K562 (cell line): ENCODE results near the gene PTPRZ1. TPM values are rescaled to one million over a fixed set of nuclear protein-coding genes. Genes with fewer than 3 reads are reported as not detected.

ENCODE experiments used
- ATAC-seq: fragments of 200-7000 bp; cut with Tn5 transposase; 3 replicates; pipeline ENCODE4 v1.9.1; 2020; ENCODE audit warnings: moderate library complexity
- BruUV-seq: library from RNA; stranded (reverse); fragments of 400-500 nt; replicated peaks from 2 replicates; lab custom pipeline; 2021; lab: Mats Ljungman, UMichigan
- CTCF ChIA-PET: fragments of 300-600 bp; formaldehyde crosslinking; extraction: SDS; loops from one replicate; lab custom pipeline; 2021; ENCODE audit warnings: low intra/inter-chr PET ratio; lab: Yijun Ruan, JAX
- POLR2A ChIA-PET: fragments of 300-600, 350-650 bp; sonication (Branson Sonifier 250); formaldehyde crosslinking; extraction: SDS; loops from one replicate; lab custom pipeline; 2021; ENCODE audit warnings: antibody characterized with exemption, inconsistent platforms; lab: Yijun Ruan, JAX
- DNase-seq, 4 experiments: peaks; one replicate each; pipeline versions ENCODE4 v3.0.0 to v3.0.0-alpha.2; 2011 to 2018; ENCODE audit warnings: low spot score in 3 of 4, mixed read lengths in 3 of 4; ENCODE audit errors: extremely low read depth in 1 of 4
- FAIRE-seq: peaks from 2 replicates; lab custom pipeline; 2011; peaks lifted over from hg19 to GRCh38; lab: Jason Lieb, UNC
- H2AFZ ChIP-seq: 2 replicates; pipeline ENCODE4 v1.6.0; 2011; ENCODE audit warnings: low read depth, low read length, control low read depth, inconsistent platforms
- H3K27ac ChIP-seq: fragments of 200-600 bp; 3 replicates; pipeline ENCODE4 v1.8.0; 2011; ENCODE audit warnings: low read depth, mild to moderate bottlenecking, control low read depth, inconsistent platforms, low read length, moderate library complexity, mixed read lengths; ENCODE audit errors: extremely low read depth
- H3K27me3 ChIP-seq, 2 experiments: fragments of 300-600 bp in 1 of 2; 2 replicates in 1 of 2; 3 replicates in 1 of 2; pipeline versions ENCODE4 v1.6.0 to v1.8.0; 2011; ENCODE audit warnings: inconsistent platforms in 2 of 2, low read length in 2 of 2, mild to moderate bottlenecking in 1 of 2, mixed read lengths in 1 of 2, moderate library complexity in 1 of 2; ENCODE audit not compliant: control insufficient read depth in 2 of 2, insufficient read depth in 2 of 2
- H3K36me3 ChIP-seq: fragments of 300-600 bp; 3 replicates; pipeline ENCODE4 v1.8.0; 2011; ENCODE audit warnings: mild to moderate bottlenecking, low read length, inconsistent platforms; ENCODE audit not compliant: control insufficient read depth, insufficient read depth
- H3K4me1 ChIP-seq, 2 experiments: fragments of 200-600 bp in 1 of 2; replicated peaks in 1 of 2; 2 replicates in 1 of 2; 3 replicates in 1 of 2; pipeline versions ENCODE4 v1.5.1 to v1.8.0; 2011; ENCODE audit warnings: inconsistent platforms in 2 of 2, low read length in 2 of 2, mild to moderate bottlenecking in 1 of 2, mixed read lengths in 1 of 2, moderate library complexity in 1 of 2; ENCODE audit not compliant: control insufficient read depth in 2 of 2, insufficient read depth in 2 of 2
- H3K4me2 ChIP-seq: 2 replicates; pipeline ENCODE4 v1.6.1; 2011; ENCODE audit warnings: low read length, control low read depth, inconsistent platforms, mixed read lengths; ENCODE audit not compliant: insufficient read depth
- H3K4me3 ChIP-seq: fragments of 200-600 bp; sonication (generic), shearing (Covaris generic); 2 replicates; pipeline ENCODE4 v1.5.1; 2016; ENCODE audit warnings: control low read depth, inconsistent platforms
- H3K79me2 ChIP-seq: fragments of 200-600 bp; 3 replicates; pipeline ENCODE4 v1.8.0; 2011; ENCODE audit warnings: low read length, inconsistent platforms; ENCODE audit not compliant: control insufficient read depth, insufficient read depth
- H3K9ac ChIP-seq, 2 experiments: 2 replicates each; pipeline versions ENCODE4 v1.6.0 to v1.6.1; 2011; ENCODE audit warnings: low read depth in 2 of 2, low read length in 2 of 2, control low read depth in 1 of 2, inconsistent platforms in 1 of 2, mild to moderate bottlenecking in 1 of 2, mixed read lengths in 1 of 2; ENCODE audit not compliant: insufficient read depth in 1 of 2
- H3K9me1 ChIP-seq: one replicate; pipeline ENCODE4 v1.6.0; 2011; ENCODE audit warnings: inconsistent platforms, mild to moderate bottlenecking, low read length, moderate library complexity; ENCODE audit not compliant: control insufficient read depth, insufficient read depth
- H3K9me3 ChIP-seq: replicated peaks from 2 replicates; pipeline ENCODE4 v1.5.1; 2011; ENCODE audit warnings: low read depth, low read length, inconsistent platforms; ENCODE audit not compliant: control insufficient read depth, insufficient read depth
- H4K20me1 ChIP-seq: replicated peaks from 2 replicates; pipeline ENCODE4 v1.6.1; 2011; ENCODE audit warnings: low read length, inconsistent platforms, mixed read lengths; ENCODE audit not compliant: control insufficient read depth, insufficient read depth
- ADNP ChIP-seq: fragments of 200-800 bp; sonication (Bioruptor generic); IDR thresholded peaks from 2 replicates; pipeline ENCODE4 v1.6.1; 2016; ENCODE audit warnings: missing genetic modification characterization, missing compliant biosample characterization
- BCOR ChIP-seq: fragments of 450-650 bp; IDR thresholded peaks from 2 replicates; pipeline ENCODE4 v1.6.1; 2016
- GATAD2A ChIP-seq: fragments of 450-650 bp; IDR thresholded peaks from 2 replicates; pipeline ENCODE4 v1.6.1; 2017
- NRF1 ChIP-seq, 2 experiments: fragments of 450-650 bp; IDR thresholded peaks in 1 of 2; conservative IDR thresholded peaks in 1 of 2; 2 replicates each; pipeline ENCODE4 v1.6.1; 2014; ENCODE audit warnings: mild to moderate bottlenecking in 2 of 2
- PHF8 ChIP-seq: fragments of 200-600 bp; sonication (generic); IDR thresholded peaks from 2 replicates; pipeline ENCODE4 v1.6.1; 2012; ENCODE audit warnings: mixed run types, mild to moderate bottlenecking, inconsistent platforms, low read length, moderate library complexity, borderline replicate concordance
- SUPT5H ChIP-seq: fragments of 450-650 bp; IDR thresholded peaks from 2 replicates; pipeline ENCODE4 v1.6.1; 2016
- ZNF134 ChIP-seq: fragments of 250-450 bp; sonication (Bioruptor Pico); conservative IDR thresholded peaks from 2 replicates; pipeline ENCODE4 v1.4.0; 2020
- ZNF551 ChIP-seq: fragments of 250-450 bp; sonication (Bioruptor Pico); IDR thresholded peaks from 2 replicates; pipeline ENCODE4 v1.5.0; 2021; ENCODE audit warnings: mild to moderate bottlenecking, moderate library complexity
- WGBS: fragments of 100-300 bp; shearing (Covaris generic); methylation state at CpG from one replicate; pipeline ENCODE4 v1.1.6; 2016; ENCODE audit warnings: low coverage, mixed read lengths; ENCODE audit not compliant: insufficient coverage; ENCODE audit errors: missing lambda C conversion rate; 5-methylcytosine and 5-hydroxymethylcytosine counted together
- in situ Hi-C: fragments of 300-500 bp; cut with MboI; formaldehyde crosslinking; loops from 4 replicates; pipeline ENCODE4 v1.15.0; 2018; ENCODE audit warnings: inconsistent platforms, mixed read lengths
- intact Hi-C: fragments of 100-400 bp; cut with micrococcal nuclease; formaldehyde crosslinking; loops from 2 replicates; pipeline ENCODE4 v1.14.2; 2022
- polyA plus RNA-seq, 8 experiments: library from polyadenylated mRNA; depleted of rRNA in 4 of 8; stranded (reverse) in 5 of 8; unstranded in 3 of 8; fragments of >200 nt; fragmentation: Nextera tagmentation in 2 of 8; fragmentation: Illumina TruSeq in 1 of 8; extraction: Ambion mirVana in 2 of 8; extraction: Trizol in 1 of 8; gene quantifications; 2 replicates each; pipeline versions ENCODE4 v1.2.1 to v1.2.3, GENCODE V29; 2011 to 2014; ENCODE audit warnings: inconsistent platforms in 1 of 8, missing spikeins in 1 of 8
- total RNA-seq, 7 experiments: library from RNA; depleted of rRNA in 6 of 7; stranded (reverse); fragments of >200 nt in 6 of 7; fragmentation: Illumina TruSeq in 2 of 7; extraction: Trizol in 2 of 7; gene quantifications; 2 replicates each; pipeline versions ENCODE4 v1.2.1 to v1.2.3, GENCODE V29; 2011 to 2021; ENCODE audit warnings: low replicate concordance in 1 of 7

The PTPRZ1 gene
- total and polyA plus RNA-seq, 9 of the 15 experiments (the other 6 are each of a cell fraction or from before 2014, with no cell fraction given): 0.04 TPM; not detected in 7

- Histone ChIP-seq H2AFZ (no peak overlapping the region), H3K4me1 (no peaks in the 10 kb centered on the region), H3K9ac (no peak overlapping the region), H3K36me3 (no peaks in the 10 kb centered on the region), H3K27ac (no peak overlapping the region), H4K20me1 (no peaks in the 10 kb centered on the region), H3K9me1 (no peaks in the 10 kb centered on the region), H3K9me3 (no peaks in the 10 kb centered on the region), H3K4me3 (no peak overlapping the region), H3K4me2 (no peak overlapping the region), H3K79me2 (no peaks in the 10 kb centered on the region), H3K27me3 (no peaks in the 10 kb centered on the region)
- no TSS peak for BruUV-seq
- FAIRE-seq (no peak), DNase-seq (no peak), ATAC-seq (no peak)
- intact Hi-C loops (no loop called here), in situ Hi-C loops (no loop called here)
- ChIA-PET POLR2A (no interaction called here), CTCF (no interaction called here)
- no peak for TF ChIP-seq PHF8
Observed at GRCh38 chr7:121833991-121834390, 39.0 kb upstream of the PTPRZ1 start.

GRCh38 chr7:121837462-121837861 is 35.5 kb upstream of the PTPRZ1 start:
- CTCF ChIA-PET: interaction anchor here (0.7 kb wide), 1 partner anchor 1227 kb away, joined by 3 read pairs; no protein-coding TSS in a partner anchor
- no peak for TF ChIP-seq ZNF134
- no peak for TF ChIP-seq GATAD2A
- no peak for TF ChIP-seq NRF1 (conservative IDR thresholded peaks at IDR 0.05 in 1 of 2, IDR thresholded peaks at IDR 0.05 in 1 of 2)
- TF ChIP-seq ADNP (tag): no peak
- no peak for TF ChIP-seq BCOR
- no peak for TF ChIP-seq SUPT5H
- TF ChIP-seq ZNF551 (CRISPR knock-in tag): no peak
- Histone ChIP-seq H3K27ac (no peak overlapping the region), H4K20me1 (no peaks in the 10 kb centered on the region), H3K4me3 (no peak overlapping the region), H3K4me1 (no peaks in the 10 kb centered on the region), H3K9me3 (no peaks in the 10 kb centered on the region), H3K9me1 (no peaks in the 10 kb centered on the region), H3K36me3 (no peaks in the 10 kb centered on the region), H3K4me2 (no peak overlapping the region), H3K27me3 (no peaks in the 10 kb centered on the region), H2AFZ (no peak overlapping the region), H3K9ac (no peak overlapping the region), H3K79me2 (no peaks in the 10 kb centered on the region)
- FAIRE-seq (no peak), DNase-seq (no peak), ATAC-seq (no peak)
- BruUV-seq: no TSS peak
- intact Hi-C loops (no loop called here), in situ Hi-C loops (no loop called here)
- POLR2A ChIA-PET: no interaction called here
- 0% methylated on average over 1 of the region's 1 CpG for WGBS
